H4 (cell line): ENCODE measurements around the gene PAGE1. TPM values are rescaled to one million over a fixed set of nuclear protein-coding genes. Genes with fewer than 3 reads are reported as not detected.
"Not testable (repeated sequence)": the region's sequence is repeated elsewhere in the genome, so short reads cannot be mapped to it uniquely, and the experiment has no call there.

Source experiments
- DNase-seq: peaks from one replicate; pipeline ENCODE4 v3.0.0-alpha.2; 2015; ENCODE audit warnings: low spot score
- total RNA-seq: library from RNA; depleted of rRNA; stranded (reverse); fragments of >200 nt; shearing (Covaris generic); gene quantifications from 2 replicates; pipeline ENCODE4 v1.2.3, GENCODE V29; 2014; rRNA removed

PAGE1 gene, protein sequence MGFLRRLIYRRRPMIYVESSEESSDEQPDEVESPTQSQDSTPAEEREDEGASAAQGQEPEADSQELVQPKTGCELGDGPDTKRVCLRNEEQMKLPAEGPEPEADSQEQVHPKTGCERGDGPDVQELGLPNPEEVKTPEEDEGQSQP
- 0.39 and 0.41 TPM in 2 replicates for total RNA-seq

DNA sequence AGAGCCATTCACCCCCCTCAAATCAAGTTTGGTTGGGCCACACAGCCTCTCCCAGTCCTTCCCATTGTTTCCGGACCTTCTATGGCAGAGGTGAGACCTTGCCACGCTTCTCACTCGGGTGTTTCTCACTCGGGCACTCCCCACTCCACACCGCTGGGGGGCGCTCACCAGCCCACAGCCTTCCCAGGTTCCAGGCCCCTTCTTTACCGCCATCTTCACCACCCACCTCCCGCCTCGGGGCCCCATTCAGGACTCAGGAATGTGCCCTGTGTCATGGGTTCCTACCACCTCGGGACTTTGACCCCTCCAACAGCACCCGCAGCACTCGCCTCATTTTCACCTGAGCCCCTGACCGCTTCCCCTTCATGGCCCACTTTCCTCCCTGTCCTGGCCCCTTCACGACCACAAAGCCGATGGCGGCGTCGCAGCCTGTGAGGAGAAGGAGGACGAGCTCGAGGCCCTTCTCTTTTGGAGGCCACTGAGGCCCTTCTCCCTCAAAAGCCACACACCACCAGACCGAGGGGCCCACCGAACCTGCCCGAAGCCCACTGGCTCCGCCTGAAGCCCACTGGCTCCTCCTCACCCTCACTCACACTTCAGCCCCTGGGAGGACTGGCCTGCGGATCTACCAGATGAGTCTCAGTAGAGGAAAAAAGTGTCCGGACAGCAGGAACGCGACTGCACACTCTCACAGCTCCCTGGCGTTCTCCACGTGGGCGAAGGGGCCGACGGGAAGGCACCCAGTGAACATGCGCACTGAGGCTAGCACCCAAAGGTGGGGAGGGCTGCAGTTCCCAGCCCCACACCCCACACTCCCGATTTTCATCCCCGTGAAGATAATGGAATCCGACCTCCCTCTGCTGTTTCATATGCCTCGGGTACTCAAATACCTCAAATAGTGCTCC lies at the start of gene PAGE1:
Gene PAGE1 (minus strand): TSS at position 709 of the 905 bp plus-strand sequence. CDS start 1,214 bp downstream, outside the sequence.
- DNase-seq, result no peak

- DNase-seq, result not testable (repeated sequence)
Measured at GRCh38 chrX:49741501-49741900, 45.7 kb upstream of the PAGE1 start.

- no peak for DNase-seq
Measured at GRCh38 chrX:49727847-49728246, 32.1 kb upstream of the PAGE1 start.

DNA sequence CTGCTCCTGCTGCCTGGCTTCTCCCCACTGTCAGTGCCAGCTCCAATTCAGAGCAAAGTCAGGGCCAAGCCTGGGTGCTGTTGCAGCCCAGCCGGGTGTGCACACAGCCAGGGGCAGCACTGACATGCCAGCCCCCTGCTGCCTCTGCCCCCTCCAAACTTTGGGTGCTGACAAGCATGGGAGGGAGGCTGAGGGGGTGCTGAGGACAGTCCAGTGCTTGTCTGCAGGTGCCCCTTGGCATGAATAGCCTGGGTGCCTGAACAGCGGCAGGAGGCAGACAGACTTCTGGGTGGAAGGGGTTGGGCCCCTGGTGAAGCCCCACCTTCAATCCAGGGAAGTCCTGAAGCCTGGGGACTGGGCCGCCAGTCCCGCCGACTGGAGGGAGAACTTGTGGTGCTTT lies 31.2 kb upstream of the PAGE1 start:
- DNase-seq, result no peak

DNA sequence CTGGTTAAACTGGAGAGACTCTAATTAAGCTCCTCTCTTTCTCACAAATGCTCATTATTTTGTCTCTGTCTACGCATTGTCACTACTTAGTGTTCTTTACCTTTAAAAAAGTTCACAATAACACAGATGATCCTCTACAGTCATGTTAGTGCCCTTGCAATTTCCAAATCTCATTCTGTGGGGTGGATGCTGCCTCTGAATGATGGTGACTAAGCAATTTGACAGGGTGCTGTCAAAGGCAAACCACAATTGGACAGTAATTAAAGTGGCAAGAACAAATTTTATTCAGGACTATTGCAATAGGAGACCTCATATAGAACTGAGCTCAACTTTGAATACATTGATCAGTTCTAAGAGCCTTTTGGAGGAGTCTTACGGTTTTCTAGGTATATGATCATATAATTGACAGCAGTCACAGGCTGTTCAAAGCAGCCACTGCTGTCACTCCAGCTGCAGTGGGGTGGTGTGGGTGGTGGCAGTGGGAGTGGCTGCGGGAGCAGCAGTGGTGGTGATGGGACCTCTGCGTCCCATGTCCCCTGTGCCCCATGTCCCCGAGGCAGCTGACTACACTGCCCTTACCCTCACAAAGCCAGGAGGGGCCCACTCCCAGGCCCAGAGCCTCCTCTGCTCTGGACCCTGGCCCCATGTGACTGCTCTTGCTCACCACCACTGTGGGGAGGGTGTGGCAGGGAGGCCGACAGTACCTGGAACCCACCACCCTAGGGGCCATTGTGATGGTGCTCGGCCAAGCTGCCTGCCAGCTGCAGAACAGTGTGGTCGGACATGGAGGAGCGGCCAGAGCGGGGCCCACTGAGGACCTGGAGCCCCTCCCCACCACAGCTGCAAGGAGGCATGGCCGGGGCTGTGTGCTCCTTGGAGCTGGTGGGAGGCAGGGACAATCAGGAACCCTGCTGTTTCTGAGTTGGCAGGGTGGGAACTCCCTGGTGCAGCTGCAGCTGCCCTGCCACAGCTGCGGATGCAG lies 30.4 kb upstream of the PAGE1 start:
- DNase-seq, result no peak

- DNase-seq, result peak; percentile 23
Measured at GRCh38 chrX:49725401-49725800, 29.6 kb upstream of the PAGE1 start.

DNA sequence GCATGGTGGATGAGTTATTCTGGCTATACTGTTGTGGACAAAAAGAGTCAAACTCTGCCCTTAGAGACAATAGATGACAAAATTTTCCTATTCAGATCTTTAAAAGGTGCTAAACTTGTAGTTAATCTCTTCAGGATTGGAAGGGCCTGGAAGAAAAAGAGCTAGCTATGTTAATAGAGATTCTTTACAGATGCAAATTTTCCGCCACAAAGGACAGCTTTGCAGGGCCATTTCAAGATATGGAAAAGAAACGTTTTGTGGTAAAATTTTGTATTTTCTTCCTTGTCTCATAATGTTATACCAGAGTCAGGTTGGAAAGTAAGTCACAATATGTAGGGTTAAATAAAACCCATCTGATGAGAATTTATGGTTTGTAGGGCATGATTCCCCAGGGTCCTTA lies 24.3 kb upstream of the PAGE1 start:
- DNase-seq, result not testable (repeated sequence)

DNA sequence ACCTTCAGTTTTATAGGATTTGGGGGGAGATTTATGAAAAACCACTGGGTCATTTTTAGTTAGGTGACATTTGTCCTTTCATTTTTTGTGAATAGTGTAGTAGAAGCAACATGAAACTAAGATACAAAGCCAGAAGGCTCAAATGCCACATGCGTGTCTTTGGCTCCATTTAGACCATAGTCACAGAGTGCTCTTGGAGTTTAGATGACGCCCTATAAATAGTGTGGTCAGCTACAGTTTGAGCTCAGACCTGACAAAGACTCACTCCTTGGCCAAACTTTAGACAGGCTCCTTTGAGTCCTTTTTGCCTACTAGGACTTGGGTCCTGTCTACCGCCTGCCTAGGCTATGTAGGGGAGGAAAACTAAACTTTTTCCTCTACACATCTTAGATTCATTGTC lies 16.8 kb upstream of the PAGE1 start:
- no peak for DNase-seq

GRCh38 chrX:49710744-49711319 lies 15.0 kb upstream of the PAGE1 start:
- DNase-seq, result no peak

DNA sequence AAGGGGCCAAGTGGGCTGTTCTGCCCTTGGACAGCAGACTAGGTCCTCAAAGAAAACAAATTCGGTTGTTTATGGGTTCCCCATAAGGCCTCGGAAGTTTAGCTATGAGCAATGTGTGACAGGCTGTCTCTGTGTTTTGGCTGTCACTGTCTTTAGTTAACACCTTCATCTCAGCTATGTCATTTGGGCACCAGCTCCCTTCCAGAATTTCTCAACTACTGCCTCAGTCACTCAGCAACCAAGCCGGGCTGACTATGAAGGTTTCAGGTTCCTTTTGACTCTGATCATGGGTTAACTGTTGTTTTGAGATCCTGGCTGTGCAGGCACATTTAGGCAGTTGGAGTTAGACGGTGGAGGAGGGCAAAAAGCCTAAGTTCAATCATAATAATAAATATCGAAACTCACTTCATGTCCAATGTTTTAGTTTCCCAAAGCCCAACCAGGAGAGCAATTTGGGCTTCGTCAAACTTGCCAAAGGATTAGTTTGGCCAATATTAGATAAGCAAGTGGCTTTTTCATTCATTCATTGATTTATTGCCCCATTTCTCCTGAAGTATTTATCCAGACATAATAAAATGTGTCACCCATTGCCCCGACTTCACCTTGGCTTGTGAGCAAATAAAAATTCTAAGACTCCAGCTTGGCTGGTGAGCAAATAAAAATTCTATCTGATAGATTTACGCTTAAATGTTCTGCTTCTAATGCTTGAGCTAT lies 9.1 kb upstream of the PAGE1 start:
- no peak for DNase-seq

DNA sequence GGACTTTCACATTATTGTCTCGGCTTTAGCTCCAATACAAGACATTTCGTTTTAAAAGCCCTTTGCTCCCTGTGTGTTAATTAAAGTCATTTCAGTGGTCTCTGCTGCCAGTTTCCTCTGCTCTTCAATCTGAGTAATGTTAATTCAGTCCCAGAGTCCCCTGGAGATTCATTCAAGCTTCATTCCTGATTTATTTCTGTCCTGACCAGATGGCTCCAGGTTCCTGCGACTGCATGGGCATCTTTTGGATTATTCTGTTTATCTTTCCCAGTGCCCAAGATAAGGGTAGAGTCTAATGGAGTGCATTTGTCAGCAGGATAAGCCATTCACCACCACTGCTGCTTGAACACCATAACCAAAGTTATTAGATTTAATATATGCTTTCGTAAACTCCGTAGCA lies 6.1 kb upstream of the PAGE1 start:
- DNase-seq, result no peak

GRCh38 chrX:49701323-49701722 lies 5.5 kb upstream of the PAGE1 start:
- no peak for DNase-seq

DNA sequence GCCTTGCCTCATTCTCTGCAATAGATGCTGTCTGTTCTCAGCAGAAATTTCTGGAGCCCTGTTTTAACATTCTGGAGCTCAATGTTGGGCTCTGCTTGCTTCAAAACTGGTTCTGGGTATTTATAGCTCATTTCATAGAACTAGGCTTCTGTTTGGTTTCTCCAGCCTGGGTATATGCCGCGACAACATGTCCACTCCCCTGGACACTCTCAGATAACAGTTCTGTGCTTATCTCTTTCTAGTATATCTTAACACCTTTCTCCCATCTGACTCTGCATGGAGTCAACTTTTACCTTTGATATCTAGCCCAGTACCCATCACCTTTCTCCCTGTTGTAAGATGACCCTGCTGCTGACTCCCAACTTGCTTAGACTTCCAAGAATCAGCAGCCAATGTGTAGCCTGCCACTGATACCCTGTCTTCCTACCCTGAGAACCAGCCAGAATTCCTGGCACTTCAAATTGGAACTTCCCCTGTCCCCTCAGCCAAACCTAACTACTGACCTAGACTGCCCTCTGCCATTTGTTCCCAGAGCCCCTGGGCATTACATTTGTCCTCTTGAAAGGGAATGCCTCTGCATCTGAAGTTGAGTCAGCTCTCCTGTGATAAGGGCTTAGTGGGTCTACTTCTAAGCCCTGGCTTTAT lies 20.6 kb downstream of the PAGE1 start:
- no peak for DNase-seq

DNA sequence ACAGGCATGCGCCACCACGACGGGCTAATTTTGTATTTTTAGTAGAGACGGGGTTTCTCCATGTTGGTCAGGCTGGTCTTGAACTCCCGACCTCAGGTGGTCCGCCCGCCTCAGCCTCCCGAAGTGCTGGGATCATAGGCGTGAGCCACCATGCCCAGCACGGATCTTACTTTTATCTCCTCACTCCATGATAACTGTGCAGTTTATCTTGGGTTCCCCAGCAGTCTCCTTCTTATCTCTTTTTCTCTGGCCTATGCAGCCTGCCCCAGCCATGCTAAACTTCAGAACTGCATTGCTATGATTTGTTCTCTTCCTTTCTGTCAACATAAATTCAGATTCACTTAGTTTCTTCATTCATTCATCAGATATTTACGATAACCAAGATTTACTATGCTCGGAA lies 22.4 kb downstream of the PAGE1 start:
- DNase-seq, result no peak

DNA sequence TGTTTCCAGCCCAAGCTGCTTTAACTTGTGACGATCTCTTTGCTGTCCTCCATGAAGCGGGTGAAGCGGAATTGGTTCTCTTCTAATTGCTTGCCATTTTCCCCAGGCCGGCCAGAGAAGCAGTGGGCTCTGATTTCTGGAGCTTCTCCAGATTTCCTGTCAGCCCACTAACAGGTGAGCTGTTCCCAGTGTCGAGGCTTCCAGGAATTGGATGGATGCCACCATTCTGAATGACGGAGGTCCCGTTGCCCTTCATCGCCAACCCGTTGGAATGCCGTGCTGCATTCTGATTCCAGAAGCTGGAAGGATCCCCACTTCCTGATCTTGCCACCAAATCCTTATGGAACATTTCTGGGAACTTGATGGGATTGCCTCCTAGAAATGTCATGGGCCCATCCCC lies 31.0 kb downstream of the PAGE1 start:
- no peak for DNase-seq

DNA sequence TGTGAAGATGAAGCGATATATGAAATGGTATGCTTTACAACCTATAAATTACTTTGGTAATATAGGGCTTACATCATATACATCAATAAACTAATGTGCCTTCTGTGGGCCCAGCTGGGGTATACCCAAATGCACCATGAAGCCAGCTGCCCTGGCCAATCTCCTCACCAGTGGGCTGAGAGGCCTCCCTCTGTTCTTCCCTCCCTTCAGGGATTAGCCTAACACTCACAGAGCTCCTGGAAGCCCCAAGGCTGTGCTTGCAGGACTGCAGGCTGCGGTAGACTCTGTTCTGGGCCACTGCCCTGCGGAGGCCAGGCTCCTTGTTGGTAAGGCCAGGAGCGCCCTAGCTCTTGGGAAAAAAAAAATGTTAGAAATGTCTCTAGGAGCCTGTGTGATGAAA lies 33.9 kb downstream of the PAGE1 start:
- DNase-seq, result no peak

DNA sequence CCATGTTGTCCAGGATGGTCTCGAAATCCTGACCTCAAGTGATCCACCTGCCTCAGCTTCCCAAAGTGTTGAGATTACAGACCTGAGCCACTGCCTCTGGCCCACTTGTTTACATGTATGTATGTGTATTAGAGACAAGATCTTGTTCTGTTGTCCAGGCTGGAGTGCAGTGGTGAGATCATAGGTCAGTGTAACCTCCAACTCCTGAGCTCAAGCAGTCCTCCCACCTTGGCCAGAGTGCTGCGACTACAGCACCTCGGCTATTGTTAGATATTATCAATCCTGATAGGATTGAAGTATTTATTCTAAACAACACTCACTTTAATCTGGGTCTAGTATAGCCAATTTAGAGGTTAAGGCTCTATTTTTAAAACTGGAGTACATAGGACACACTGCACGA lies 36.0 kb downstream of the PAGE1 start:
- DNase-seq, result no peak

DNA sequence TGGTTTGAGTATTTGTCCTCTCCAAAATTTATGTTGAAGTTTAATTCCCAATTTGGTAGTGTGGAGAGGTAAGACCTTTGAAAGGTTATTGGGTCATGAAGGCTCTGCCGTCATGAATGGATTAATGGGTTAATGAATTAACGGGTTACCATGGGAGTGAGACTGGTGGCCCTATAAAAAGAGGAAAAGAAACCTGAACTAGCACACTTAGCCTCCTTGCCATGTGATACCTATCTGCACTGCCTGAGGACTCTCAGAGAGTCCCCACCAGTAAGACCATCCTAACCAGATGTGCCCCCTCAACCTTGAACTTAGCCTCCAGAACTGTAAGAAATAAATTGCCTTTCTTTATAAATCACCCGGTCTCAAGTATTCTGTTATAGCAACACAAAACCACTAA lies 39.3 kb downstream of the PAGE1 start:
- no peak for DNase-seq

GRCh38 chrX:49644991-49645637 lies 50.7 kb downstream of the PAGE1 start:
- DNase-seq, result no peak
